Mammary epithelial cell (primary cell): ENCODE measurements around the gene CACNA1D.

Experiments
- EZH2 ChIP-seq: IDR thresholded peaks from 2 replicates; pipeline ENCODE4 v1.6.1; 2012; ENCODE audit warnings: low read length, inconsistent platforms, borderline replicate concordance
- TF ChIP-seq, protein P1 (sequence below), 2 donors: IDR thresholded peaks in 1 of 2; conservative IDR thresholded peaks in 1 of 2; 2 replicates each; pipeline ENCODE4 v1.5.1; 2011 to 2012; ENCODE audit warnings: inconsistent platforms in 2 of 2, low read length in 2 of 2, mild to moderate bottlenecking in 2 of 2, control low read depth in 1 of 2, low read depth in 1 of 2; ENCODE audit not compliant: insufficient read depth in 1 of 2; ENCODE audit errors: extremely low read depth in 1 of 2

DNA sequence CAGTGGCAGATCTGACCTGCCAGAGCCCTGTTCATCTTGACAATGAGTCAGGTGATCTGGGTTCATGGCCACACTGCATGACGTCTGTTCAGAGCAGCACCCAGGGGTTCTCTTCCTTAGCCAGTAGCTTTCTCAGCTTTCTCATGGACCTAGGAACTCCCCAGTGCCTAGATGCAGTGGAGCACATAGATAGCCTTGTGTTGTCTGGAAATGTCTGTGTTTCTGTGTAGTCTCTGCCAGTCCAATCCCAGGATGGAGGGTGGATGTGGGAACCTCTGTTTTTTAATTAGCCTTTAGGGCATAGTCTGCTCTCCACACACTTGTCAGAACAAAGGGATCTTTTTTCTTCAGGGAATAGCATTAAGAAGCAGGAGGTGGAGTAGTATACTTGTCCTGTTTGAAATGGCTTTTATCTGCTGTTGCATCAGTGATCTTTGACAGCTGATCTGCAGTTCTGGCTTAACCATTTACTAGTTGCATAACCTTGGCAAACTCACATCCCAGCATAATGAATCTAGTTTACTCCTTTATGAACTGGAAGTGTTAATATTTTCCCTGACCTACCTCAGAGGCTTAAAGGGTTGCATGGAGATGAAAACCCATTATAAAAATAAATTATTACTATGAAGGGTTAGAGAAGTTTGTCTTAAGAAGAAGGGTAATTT lies 16.1 kb upstream of the CACNA1D start:
- TF ChIP-seq, protein P1, sequence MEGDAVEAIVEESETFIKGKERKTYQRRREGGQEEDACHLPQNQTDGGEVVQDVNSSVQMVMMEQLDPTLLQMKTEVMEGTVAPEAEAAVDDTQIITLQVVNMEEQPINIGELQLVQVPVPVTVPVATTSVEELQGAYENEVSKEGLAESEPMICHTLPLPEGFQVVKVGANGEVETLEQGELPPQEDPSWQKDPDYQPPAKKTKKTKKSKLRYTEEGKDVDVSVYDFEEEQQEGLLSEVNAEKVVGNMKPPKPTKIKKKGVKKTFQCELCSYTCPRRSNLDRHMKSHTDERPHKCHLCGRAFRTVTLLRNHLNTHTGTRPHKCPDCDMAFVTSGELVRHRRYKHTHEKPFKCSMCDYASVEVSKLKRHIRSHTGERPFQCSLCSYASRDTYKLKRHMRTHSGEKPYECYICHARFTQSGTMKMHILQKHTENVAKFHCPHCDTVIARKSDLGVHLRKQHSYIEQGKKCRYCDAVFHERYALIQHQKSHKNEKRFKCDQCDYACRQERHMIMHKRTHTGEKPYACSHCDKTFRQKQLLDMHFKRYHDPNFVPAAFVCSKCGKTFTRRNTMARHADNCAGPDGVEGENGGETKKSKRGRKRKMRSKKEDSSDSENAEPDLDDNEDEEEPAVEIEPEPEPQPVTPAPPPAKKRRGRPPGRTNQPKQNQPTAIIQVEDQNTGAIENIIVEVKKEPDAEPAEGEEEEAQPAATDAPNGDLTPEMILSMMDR (conservative IDR thresholded peaks at IDR 0.05 in 1 of 2, IDR thresholded peaks at IDR 0.05 in 1 of 2; ENCODE audit: extremely low read depth in 1 of 2, insufficient read depth in 1 of 2, low read depth in 1 of 2, low read length in 2 of 2): no peak
- TF ChIP-seq EZH2: no peak
